ENCODE measurements around the gene ITIH2. TPM values are rescaled to one million over a fixed set of nuclear protein-coding genes. Genes with fewer than 3 reads are reported as not detected.
A peak's percentile ranks its signal among the peaks of the same experiment; 100 is the strongest.
"Not testable (repeated sequence)": the region's sequence is repeated elsewhere in the genome, so short reads cannot be mapped to it uniquely, and the experiment has no call there.

The ITIH2 gene
- total RNA-seq, 2 donors from 2014 or later: not detected

- H3K4me1 ChIP-seq: peaks cover 15% of the 10 kb centered on the region
- no peak for ATAC-seq
- WGBS, 2 donors: 54 to 69% methylated on average over 3 of the region's 3 CpGs
- no peak overlapping the region for H3K4me3 ChIP-seq
- intact Hi-C loops (cut with DNase I): no loop called here
- no peaks in the 10 kb centered on the region for H3K27me3 ChIP-seq
- H3K27ac ChIP-seq: no peak overlapping the region
- DNase-seq: no peak
- H3K9me3 ChIP-seq: no peaks in the 10 kb centered on the region
- TF ChIP-seq, protein P1, sequence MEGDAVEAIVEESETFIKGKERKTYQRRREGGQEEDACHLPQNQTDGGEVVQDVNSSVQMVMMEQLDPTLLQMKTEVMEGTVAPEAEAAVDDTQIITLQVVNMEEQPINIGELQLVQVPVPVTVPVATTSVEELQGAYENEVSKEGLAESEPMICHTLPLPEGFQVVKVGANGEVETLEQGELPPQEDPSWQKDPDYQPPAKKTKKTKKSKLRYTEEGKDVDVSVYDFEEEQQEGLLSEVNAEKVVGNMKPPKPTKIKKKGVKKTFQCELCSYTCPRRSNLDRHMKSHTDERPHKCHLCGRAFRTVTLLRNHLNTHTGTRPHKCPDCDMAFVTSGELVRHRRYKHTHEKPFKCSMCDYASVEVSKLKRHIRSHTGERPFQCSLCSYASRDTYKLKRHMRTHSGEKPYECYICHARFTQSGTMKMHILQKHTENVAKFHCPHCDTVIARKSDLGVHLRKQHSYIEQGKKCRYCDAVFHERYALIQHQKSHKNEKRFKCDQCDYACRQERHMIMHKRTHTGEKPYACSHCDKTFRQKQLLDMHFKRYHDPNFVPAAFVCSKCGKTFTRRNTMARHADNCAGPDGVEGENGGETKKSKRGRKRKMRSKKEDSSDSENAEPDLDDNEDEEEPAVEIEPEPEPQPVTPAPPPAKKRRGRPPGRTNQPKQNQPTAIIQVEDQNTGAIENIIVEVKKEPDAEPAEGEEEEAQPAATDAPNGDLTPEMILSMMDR (IDR thresholded peaks at IDR 0.05): no peak
- no peak for TF ChIP-seq POLR2A (IDR thresholded peaks at IDR 0.05)
- no peaks in the 10 kb centered on the region for H3K36me3 ChIP-seq (replicated peaks in 1 of 2; ENCODE audit: insufficient read depth in 1 of 2, low read depth in 2 of 2)
Measured at GRCh38 chr10:7670157-7670556, 33.0 kb upstream of the ITIH2 start.

GRCh38 chr10:7672341-7673134 is 30.6 kb upstream of the ITIH2 start:
- Histone ChIP-seq H3K4me1 (no peaks in the 10 kb centered on the region), H3K27me3 (no peaks in the 10 kb centered on the region), H3K9me3 (no peaks in the 10 kb centered on the region), H3K36me3 (replicated peaks in 1 of 2; ENCODE audit: insufficient read depth in 1 of 2, low read depth in 2 of 2) (no peaks in the 10 kb centered on the region), H3K4me3 (no peak overlapping the region), H3K27ac (no peak overlapping the region)
- 51 to 55% methylated on average over 23 of the region's 23 CpGs for WGBS, 2 donors
- TF ChIP-seq, protein P1 (IDR thresholded peaks at IDR 0.05): no peak
- no peak for TF ChIP-seq POLR2A (IDR thresholded peaks at IDR 0.05)
- ATAC-seq (no peak), DNase-seq (no peak)
- intact Hi-C loops (cut with DNase I): no loop called here

GRCh38 chr10:7679256-7679655 is 23.9 kb upstream of the ITIH2 start:
- intact Hi-C loops (cut with DNase I): no loop called here
- no peak for TF ChIP-seq POLR2A (IDR thresholded peaks at IDR 0.05)
- TF ChIP-seq, protein P1 (IDR thresholded peaks at IDR 0.05): no peak
- ATAC-seq: no peak
- Histone ChIP-seq H3K4me1 (no peaks in the 10 kb centered on the region), H3K36me3 (replicated peaks in 1 of 2; ENCODE audit: insufficient read depth in 1 of 2, low read depth in 2 of 2) (no peaks in the 10 kb centered on the region), H3K4me3 (no peak overlapping the region), H3K9me3 (no peaks in the 10 kb centered on the region), H3K27me3 (no peaks in the 10 kb centered on the region), H3K27ac (no peak overlapping the region)
- WGBS, 2 donors: 56 to 100% methylated on average over 1 of the region's 1 CpG
- DNase-seq: no peak

GRCh38 chr10:7680078-7680477 is 23.0 kb upstream of the ITIH2 start:
- intact Hi-C loops (cut with DNase I): loop anchor here (10.0 kb wide), 1 partner anchor 155 kb away; no protein-coding TSS in a partner anchor
- H3K27ac ChIP-seq; H3K36me3 ChIP-seq (replicated peaks in 1 of 2; ENCODE audit: insufficient read depth in 1 of 2, low read depth in 2 of 2); DNase-seq; H3K4me1 ChIP-seq; H3K27me3 ChIP-seq; ATAC-seq; H3K4me3 ChIP-seq; H3K9me3 ChIP-seq: not testable (repeated sequence)
- 59 to 65% methylated on average over 5 of the region's 5 CpGs for WGBS, 2 donors

- H3K4me1 ChIP-seq: no peaks in the 10 kb centered on the region
- no peaks in the 10 kb centered on the region for H3K27me3 ChIP-seq
- H3K36me3 ChIP-seq (replicated peaks in 1 of 2; ENCODE audit: insufficient read depth in 1 of 2, low read depth in 2 of 2): no peaks in the 10 kb centered on the region
- no peak overlapping the region for H3K4me3 ChIP-seq
- intact Hi-C loops (cut with DNase I): loop anchor here (10.0 kb wide), 1 partner anchor 162 kb away; no protein-coding TSS in a partner anchor
- DNase-seq (no peak), ATAC-seq (peak; percentile 41)
- peak overlapping the region in 1 of 4 donors; percentile 6 for H3K27ac ChIP-seq
- TF ChIP-seq POLR2A (IDR thresholded peaks at IDR 0.05): no peak
- TF ChIP-seq, protein P1 (IDR thresholded peaks at IDR 0.05): no peak
- no peaks in the 10 kb centered on the region for H3K9me3 ChIP-seq
- WGBS, 2 donors: 41 to 46% methylated on average over 13 of the region's 13 CpGs
Measured at GRCh38 chr10:7686351-7687171, 16.6 kb upstream of the ITIH2 start.
